Testis (tissue), 2 donors: ENCODE data around the gene CUL4B.

Experiments
- CTCF ChIP-seq, 3 experiments: fragments of 450-650 bp in 2 of 3; fragments of 200-600 bp in 1 of 3; sonication (generic) in 1 of 3; IDR thresholded peaks; one replicate each; pipeline ENCODE4 v1.5.1; 2016 to 2019; ENCODE audit warnings: antibody characterized with exemption in 3 of 3, mild to moderate bottlenecking in 2 of 3, moderate library complexity in 1 of 3
- POLR2A ChIP-seq: fragments of 450-650 bp; IDR thresholded peaks from one replicate; pipeline ENCODE4 v1.6.1; 2017; ENCODE audit warnings: antibody characterized with exemption, mild to moderate bottlenecking, moderate library complexity

DNA sequence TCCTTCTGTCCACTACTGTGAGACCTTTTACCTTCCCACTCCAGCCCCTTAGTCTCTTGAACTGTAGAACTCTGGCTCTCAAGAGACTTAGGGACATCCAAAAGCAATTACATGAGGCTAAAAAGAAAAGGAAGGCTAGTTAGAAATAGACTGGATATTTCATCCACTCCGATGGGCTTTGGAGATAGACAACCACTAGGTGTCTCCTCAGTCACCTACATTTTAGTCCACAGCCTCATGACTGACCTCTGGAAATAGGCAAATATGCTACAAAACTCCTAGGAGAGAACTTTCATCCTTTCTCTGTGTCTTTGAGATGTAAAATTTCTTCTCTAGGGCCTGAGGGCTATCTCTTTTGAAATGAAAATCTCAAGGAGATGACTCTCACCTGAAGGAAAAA lies 46.5 kb downstream of the CUL4B start:
- TF ChIP-seq CTCF (IDR thresholded peaks at IDR 0.05) (peak in 1 of 3 experiments; percentile 3), POLR2A (no peak)
